RKO (cell line): Measurements from ENCODE around the gene OXNAD1.

Experiments used
- DNase-seq: peaks from one replicate; pipeline ENCODE4 v3.0.0-alpha.2; 2016; ENCODE audit warnings: low spot score

Gene OXNAD1

DNA sequence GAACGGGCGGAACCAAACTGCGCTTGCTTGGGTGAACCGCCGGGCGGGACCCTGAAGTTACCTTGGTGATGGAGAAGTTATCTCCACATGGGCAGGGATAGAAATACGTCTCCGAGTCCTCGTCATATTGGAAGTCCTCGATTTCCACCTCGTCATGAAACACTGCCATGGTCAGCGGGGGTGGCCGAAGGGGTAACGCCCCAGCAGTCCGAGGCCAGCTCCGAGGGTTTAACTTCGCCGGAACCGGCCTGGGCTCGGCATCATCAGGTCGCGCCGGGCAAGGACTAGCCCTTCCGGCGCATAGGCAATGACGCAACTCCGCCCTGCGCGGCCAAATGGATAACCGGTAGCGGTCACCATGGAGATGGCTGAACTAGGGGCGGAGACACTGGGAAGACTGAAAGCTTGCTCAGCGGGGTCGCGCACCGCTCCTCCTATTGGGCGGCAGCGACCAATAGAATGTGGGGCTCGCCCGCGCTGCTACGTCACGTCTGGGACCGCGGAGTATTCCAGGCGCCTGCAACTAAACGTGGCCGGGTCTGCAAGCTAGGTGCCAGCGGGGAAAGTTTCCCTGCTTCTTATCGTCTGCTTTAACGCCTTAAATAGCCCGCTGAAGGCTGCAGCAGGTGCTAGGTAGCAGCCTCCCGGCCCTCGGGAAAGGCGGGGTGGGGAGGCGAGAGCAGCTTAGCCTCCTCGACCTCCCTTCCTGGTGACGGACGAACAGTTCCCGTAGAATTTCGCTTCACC is at the start of gene OXNAD1, which contains the start of gene DPH3:
Gene OXNAD1, plus strand, starts transcription at position 505 of the 747 bp plus-strand sequence. CDS start 5,741 bp downstream, outside the sequence.
Gene DPH3, minus strand, starts transcription at position 236 of the 747 bp plus-strand sequence. Its CDS starts 67 bp downstream, at position 169.
- peak; percentile 99 for DNase-seq

DNA sequence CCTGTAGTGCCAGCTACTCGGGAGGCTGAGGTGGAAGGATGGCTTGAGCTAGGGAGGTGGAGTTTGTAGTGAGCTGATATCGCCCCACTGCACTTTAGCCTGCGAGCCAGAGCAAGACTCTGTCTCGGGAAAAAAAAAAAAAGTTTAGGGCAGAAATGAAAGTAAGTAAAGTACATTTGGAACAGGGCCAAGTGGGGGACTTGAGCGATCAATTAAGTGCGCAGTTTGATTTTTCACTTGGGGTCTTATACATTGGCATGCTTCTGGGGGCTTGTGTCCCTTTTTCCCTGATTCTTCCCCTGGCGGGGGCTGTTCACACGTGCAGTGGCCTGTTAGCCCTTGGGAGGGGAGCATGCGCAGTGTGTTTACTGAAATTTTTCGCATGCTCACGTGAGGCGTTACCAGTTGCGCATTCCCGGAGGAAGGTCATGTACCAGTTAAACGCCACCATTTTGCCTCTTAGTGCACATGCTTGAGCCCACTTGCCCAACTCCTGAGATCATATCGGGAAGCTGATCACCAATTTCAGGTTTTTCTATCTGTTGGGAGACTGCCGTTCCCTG is 48.6 kb upstream of the OXNAD1 start:
- DNase-seq: no peak

DNA sequence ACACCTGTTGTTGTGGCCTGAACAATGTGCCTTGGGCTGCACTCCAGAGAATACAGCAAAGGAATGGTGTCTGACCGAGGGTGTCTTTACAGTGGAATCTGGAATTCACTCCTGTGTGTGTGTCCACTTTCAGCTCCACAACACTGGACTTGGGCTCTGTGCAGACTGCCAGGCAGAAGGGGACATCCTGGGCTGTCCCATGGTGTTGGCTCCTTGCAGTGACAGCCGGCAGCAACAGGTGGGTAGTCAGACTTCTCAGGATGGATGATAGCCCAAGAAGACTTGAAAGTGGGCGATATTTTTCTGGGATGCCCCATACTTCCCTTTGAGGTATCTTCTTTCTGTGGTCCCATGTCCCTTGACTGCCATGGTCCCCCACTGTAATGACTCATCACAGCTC is 45.2 kb upstream of the OXNAD1 start:
- DNase-seq: no peak

- no peak for DNase-seq
Measured at GRCh38 chr3:16221990-16222389, 43.0 kb upstream of the OXNAD1 start.

GRCh38 chr3:16222547-16222946 is 42.5 kb upstream of the OXNAD1 start:
- no peak for DNase-seq

- no peak for DNase-seq
Measured at GRCh38 chr3:16224325-16224724, 40.7 kb upstream of the OXNAD1 start.

DNA sequence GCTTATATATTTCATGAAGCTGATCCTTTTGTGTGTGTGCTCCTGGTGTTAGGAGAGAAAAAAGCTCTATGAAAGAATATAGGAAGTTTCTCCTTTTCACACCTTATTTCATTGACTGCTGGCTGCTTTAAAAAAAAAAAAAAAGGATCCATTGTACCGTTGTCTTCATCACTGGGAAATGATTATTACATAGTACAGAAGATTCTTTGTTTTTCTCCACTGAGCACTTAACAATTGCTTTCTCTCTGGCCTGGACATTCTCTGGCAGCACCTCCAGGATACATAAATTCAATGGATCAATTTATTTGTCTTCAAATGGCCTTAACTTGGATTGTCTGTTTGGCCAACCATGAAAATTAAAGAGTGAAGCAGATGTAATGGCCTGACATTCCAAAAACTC is 37.4 kb upstream of the OXNAD1 start:
- DNase-seq: no peak

GRCh38 chr3:16229681-16230080 is 35.3 kb upstream of the OXNAD1 start:
- no peak for DNase-seq

- DNase-seq: no peak
Measured at GRCh38 chr3:16231983-16232382, 33.0 kb upstream of the OXNAD1 start.

GRCh38 chr3:16233806-16234205 is 31.2 kb upstream of the OXNAD1 start:
- DNase-seq: no peak

- no peak for DNase-seq
Measured at GRCh38 chr3:16234281-16234680, 30.7 kb upstream of the OXNAD1 start.

GRCh38 chr3:16236030-16236639 is 28.9 kb upstream of the OXNAD1 start:
- no peak for DNase-seq

DNA sequence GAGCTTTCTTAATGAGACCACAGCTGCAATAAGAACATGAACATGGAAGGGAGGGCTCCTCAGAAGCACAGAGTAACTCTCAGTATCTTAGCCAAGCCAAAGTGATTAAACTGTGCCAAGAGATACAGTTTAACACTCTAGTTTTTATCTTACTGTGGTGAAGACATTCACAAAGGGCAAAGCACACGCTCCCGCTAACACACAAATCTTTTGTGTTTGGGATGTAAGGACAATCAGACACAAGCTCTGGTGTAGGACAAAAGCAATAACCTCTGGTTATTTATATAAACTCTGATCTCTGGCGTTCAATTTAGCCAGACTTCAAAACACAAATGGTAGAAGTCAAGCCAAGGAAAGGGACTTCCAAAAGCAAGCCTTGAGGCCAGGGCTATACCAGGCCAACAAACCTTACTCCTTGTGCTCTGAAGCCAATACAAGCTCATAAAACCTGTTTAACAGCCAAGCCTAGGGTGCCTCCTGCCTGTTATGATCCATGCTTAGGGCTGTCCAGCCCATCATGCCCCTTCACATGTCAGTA is 28.1 kb upstream of the OXNAD1 start:
- no peak for DNase-seq

DNA sequence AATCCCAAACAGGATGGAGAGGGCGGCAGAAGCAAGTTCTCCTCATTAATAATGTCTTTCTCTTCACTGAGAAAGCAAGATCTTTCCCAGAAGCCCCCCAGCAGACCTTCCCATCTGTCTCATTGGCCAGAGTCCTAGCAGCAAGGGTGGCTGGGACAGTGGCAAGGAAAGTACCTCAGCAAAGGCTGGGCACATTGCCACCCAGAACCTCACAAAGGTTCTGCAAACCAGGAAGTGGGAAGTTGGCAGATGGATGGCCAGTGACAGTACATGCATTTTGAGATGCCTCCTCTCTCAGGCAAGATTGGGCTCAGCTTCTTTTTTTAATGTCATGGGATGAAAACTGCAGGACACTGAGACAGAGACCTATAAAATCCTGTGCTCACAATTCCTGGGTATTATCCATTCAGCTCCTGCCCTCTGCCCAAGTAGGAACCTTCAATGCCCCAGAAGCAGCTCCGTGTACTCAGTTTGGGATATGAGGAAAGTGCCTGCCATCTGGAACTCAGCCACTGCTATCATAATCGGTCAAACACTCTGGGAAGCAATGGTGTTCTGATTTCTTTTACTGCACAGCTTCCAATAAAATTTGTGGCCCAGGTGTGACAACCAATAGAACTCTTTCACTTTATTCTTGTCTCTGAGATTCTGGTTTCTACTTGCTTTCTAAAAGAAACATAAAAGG is 25.8 kb upstream of the OXNAD1 start:
- no peak for DNase-seq

GRCh38 chr3:16239780-16240179 is 25.2 kb upstream of the OXNAD1 start:
- DNase-seq: no peak

DNA sequence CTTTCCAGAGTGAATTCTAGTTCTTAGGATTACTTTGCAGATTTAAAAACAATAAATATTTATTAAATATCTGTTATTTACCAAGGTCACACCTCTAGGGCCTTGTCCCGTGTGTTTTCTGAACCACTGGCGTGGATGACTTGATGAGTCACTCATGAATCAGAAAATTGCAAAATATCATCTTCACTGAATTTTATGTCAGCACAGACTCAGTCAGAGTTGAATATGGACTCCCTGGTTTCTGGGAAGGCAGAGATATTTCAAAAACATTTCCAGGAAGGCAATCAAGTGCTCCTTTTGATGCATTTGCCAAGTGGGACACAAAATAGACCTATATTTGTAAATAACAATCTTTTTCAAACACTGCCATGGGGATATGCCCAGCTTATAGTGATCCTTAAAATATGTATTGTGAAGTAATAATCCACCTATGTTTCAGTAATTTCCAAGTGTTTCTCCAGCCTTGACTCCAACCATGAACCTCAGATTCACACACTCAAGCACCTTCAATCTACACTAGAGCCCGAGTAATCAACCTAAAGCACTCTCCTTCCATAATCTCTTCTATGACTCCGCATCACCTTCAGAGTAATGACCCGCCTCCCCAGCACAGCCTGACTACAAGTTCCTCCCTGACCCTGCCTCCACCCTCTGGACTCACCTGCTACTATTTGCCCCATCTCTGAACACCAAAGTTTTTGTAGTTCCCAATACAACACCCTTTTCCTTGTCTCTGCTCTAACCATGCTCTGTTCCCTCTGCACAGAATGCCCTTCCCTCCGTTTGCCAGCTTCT is 24.6 kb upstream of the OXNAD1 start:
- DNase-seq: peak; percentile 40

DNA sequence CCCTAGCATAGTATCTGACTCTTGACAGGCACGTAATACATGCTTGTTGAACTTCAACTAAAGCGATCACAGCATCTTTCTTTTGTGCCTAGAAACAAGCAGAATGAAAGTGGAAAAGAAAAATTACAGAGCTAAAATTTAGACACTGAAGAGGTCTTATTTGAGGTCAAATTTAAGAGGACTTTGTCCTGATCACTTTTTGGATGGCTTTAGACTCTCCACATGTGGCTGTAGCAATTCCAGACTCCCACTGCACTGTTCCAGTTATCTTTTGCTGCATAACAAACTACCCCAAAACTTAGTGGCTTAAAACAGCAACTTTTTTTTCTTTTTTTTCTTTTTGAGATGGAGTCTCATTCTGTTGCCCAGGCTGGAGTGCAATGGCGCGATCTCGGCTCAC is 23.8 kb upstream of the OXNAD1 start:
- no peak for DNase-seq

DNA sequence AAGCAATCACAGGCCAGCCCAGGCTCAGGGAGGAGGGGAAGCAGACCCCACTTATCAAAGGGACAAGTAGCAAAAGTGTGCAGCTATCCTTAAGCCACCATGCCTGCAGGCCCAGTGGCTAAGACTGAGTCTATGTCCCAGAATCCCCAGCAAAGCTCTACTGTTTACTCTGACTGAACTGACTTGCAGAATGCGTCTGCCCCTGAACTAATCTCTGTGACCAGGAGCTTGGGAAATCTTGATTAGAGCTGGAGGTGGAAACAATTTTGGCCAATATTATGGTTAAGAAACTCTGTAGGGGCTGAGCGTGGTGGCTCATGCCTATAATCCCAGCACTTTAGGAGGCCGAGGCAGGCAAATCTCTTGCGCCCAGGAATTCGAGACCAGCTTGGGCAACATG is 22.8 kb upstream of the OXNAD1 start:
- DNase-seq: no peak

DNA sequence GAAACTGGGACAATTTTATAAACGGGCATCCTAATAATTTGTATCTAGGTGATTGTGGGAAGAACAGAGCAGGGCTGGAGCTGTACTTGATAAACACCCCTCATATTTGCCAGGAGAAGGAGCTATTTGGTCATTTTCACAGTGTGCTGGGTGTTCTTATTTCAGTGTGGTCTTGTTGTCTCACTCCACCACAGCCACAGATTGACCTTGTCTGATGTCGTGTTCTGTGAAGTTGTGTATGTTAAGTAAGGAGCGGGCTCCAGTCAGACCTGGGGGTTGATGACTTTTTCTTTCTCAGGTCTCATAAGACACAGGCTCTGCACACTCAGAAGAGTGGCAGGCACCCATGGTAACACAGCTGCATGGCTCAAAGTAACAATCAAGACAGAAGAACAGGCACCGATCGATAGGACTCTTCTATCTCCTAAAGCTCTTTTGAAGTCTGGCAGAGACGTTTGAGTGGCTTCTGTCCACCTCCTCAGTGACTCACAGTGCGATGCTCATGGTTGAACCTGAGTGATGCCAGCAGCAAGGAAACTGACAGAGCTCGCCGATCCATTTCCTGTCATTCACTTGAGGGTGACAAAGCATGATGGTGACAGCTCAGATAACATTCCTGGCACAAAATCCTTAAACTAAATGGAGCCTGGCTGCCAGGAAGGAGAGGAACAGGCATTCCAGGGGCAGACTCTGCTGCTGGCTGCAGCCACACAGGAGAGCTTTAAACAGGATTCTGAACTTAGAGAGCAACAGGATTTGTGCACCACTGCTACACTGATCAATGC is 21.1 kb upstream of the OXNAD1 start:
- peak; percentile 57 for DNase-seq

- DNase-seq: no peak
Measured at GRCh38 chr3:16245609-16246008, 19.4 kb upstream of the OXNAD1 start.
